ENCODE data around the gene SOX5. TPM values are rescaled to one million over a fixed set of nuclear protein-coding genes. Genes with fewer than 3 reads are reported as not detected.
A peak's percentile ranks its signal among the peaks of the same experiment; 100 is the strongest.

The SOX5 gene
- total RNA-seq, 1 donor from 2014 or later: 0.17 TPM

GRCh38 chr12:23770202-23770938, 179.1 kb downstream of the SOX5 start:
- TF ChIP-seq CTCF (conservative IDR thresholded peaks at IDR 0.05; ENCODE audit: low read depth, low read length): no peak
- DNase-seq (ENCODE audit: low read depth): no peak
- no peak overlapping the region for H3K4me3 ChIP-seq (ENCODE audit: low read depth, low read length)

GRCh38 chr12:23767834-23768233, 181.6 kb downstream of the SOX5 start:
- H3K4me3 ChIP-seq (ENCODE audit: low read depth, low read length): no peak overlapping the region
- no peak for TF ChIP-seq CTCF (conservative IDR thresholded peaks at IDR 0.05; ENCODE audit: low read depth, low read length)
- no peak for DNase-seq (ENCODE audit: low read depth)

GRCh38 chr12:23763724-23764123, 185.7 kb downstream of the SOX5 start:
- H3K4me3 ChIP-seq (ENCODE audit: low read depth, low read length): no peak overlapping the region
- no peak for DNase-seq (ENCODE audit: low read depth)
- TF ChIP-seq CTCF (conservative IDR thresholded peaks at IDR 0.05; ENCODE audit: low read depth, low read length): no peak

GRCh38 chr12:23760495-23760894, 189.0 kb downstream of the SOX5 start:
- no peak for TF ChIP-seq CTCF (conservative IDR thresholded peaks at IDR 0.05; ENCODE audit: low read depth, low read length)
- H3K4me3 ChIP-seq (ENCODE audit: low read depth, low read length): no peak overlapping the region
- peak; percentile 37 for DNase-seq (ENCODE audit: low read depth)

GRCh38 chr12:23758608-23759007, 190.9 kb downstream of the SOX5 start:
- no peak for TF ChIP-seq CTCF (conservative IDR thresholded peaks at IDR 0.05; ENCODE audit: low read depth, low read length)
- no peak overlapping the region for H3K4me3 ChIP-seq (ENCODE audit: low read depth, low read length)
- DNase-seq (ENCODE audit: low read depth): no peak

GRCh38 chr12:23757541-23757962, 191.9 kb downstream of the SOX5 start:
- no peak for TF ChIP-seq CTCF (conservative IDR thresholded peaks at IDR 0.05; ENCODE audit: low read depth, low read length)
- H3K4me3 ChIP-seq (ENCODE audit: low read depth, low read length): no peak overlapping the region
- DNase-seq (ENCODE audit: low read depth): no peak

- H3K4me3 ChIP-seq (ENCODE audit: low read depth, low read length): no peak overlapping the region
- no peak for TF ChIP-seq CTCF (conservative IDR thresholded peaks at IDR 0.05; ENCODE audit: low read depth, low read length)
- no peak for DNase-seq (ENCODE audit: low read depth)
These were observed 193.1 kb downstream of the SOX5 start for GRCh38 chr12:23756416-23756815.
